Stomach (tissue), 9 donors: Measurements from ENCODE around the gene MYO1E. TPM values are rescaled to one million over a fixed set of nuclear protein-coding genes. Genes with fewer than 3 reads are reported as not detected.

ENCODE experiments used
- DNase-seq, 2 donors: peaks; one replicate each; pipeline versions ENCODE4 v3.0.0 to v3.0.0-alpha.2; 2013 to 2019
- H3K27ac ChIP-seq, 5 donors: fragments of 200-600 bp in 4 of 5; sonication (generic) in 4 of 5; one replicate each; pipeline ENCODE4 v1.5.1; 2013 to 2019; ENCODE audit warnings: mild to moderate bottlenecking in 1 of 5, moderate library complexity in 1 of 5
- H3K27me3 ChIP-seq, 3 donors: fragments of 200-600 bp; sonication (generic); one replicate each; pipeline ENCODE4 v1.5.1; 2017 to 2019; ENCODE audit warnings: mixed run types in 1 of 3
- H3K36me3 ChIP-seq, 4 donors: fragments of 200-600 bp; sonication (generic); 1 replicate in 3 of 4; 2 replicates in 1 of 4; pipeline ENCODE4 v1.5.1; 2016 to 2019
- H3K4me1 ChIP-seq, 4 donors: fragments of 200-600 bp; sonication (generic); one replicate each; pipeline ENCODE4 v1.5.1; 2016 to 2019
- H3K4me3 ChIP-seq, 4 donors: fragments of 200-600 bp; sonication (generic) in 3 of 4; one replicate each; pipeline ENCODE4 v1.5.1; 2016 to 2019; ENCODE audit warnings: mild to moderate bottlenecking in 1 of 4
- H3K9me3 ChIP-seq, 4 donors: fragments of 200-600 bp; sonication (generic); one replicate each; pipeline ENCODE4 v1.5.1; 2016 to 2019
- CTCF ChIP-seq, 7 experiments: fragments of 450-650 bp in 4 of 7; fragments of 200-600 bp in 3 of 7; sonication (generic) in 3 of 7; IDR thresholded peaks; one replicate each; pipeline ENCODE4 v1.5.1; 2016 to 2019; ENCODE audit warnings: antibody characterized with exemption in 7 of 7, control low read depth in 2 of 7, mild to moderate bottlenecking in 1 of 7
- EP300 ChIP-seq: sonication (generic); formaldehyde crosslinking; IDR thresholded peaks from one replicate; pipeline ENCODE4 v1.6.1; 2017; ENCODE audit warnings: antibody characterized with exemption
- POLR2A ChIP-seq, 4 donors: fragments of 450-650 bp; IDR thresholded peaks; one replicate each; pipeline ENCODE4 v1.6.1; 2016; ENCODE audit warnings: antibody characterized with exemption in 4 of 4, control low read depth in 2 of 4, mild to moderate bottlenecking in 1 of 4, moderate library complexity in 1 of 4
- POLR2AphosphoS5 ChIP-seq, 3 donors: sonication (generic); formaldehyde crosslinking; IDR thresholded peaks; one replicate each; pipeline ENCODE4 v1.6.1; 2016; ENCODE audit warnings: antibody characterized with exemption in 3 of 3
- WGBS, 5 donors: extraction: QIAGEN DNeasy Blood & Tissue Kit in 3 of 5; methylation state at CpG; one replicate each; pipeline versions ENCODE4 v1.1.5 to v1.1.7; 2013 to 2018; 5-methylcytosine and 5-hydroxymethylcytosine counted together
- intact Hi-C: fragments of 100-400 bp; cut with DNase I; formaldehyde crosslinking; loops from one replicate; pipeline ENCODE4 v1.15.1; 2023; ENCODE audit warnings: low total_unique reads
- polyA plus RNA-seq, 3 donors: library from polyadenylated mRNA; stranded (reverse); fragments of 200-250 nt; gene quantifications; one replicate each; pipeline ENCODE4 v1.2.3, GENCODE V29; 2013
- total RNA-seq, 5 donors: library from RNA; depleted of rRNA; stranded (reverse); fragments of >200 nt; gene quantifications; one replicate each; pipeline versions ENCODE4 v1.1.0 to v1.2.3, GENCODE V29; 2014 to 2016
- donor health status: healthy with polysubstance abuse.
- donor health status: Bipolar disorder and iron deficiency.
- donor health status: healthy.

The MYO1E gene
- total and polyA plus RNA-seq, 8 donors, result 15.1 to 380 (median 46.3) TPM

- TF ChIP-seq POLR2A (IDR thresholded peaks at IDR 0.05) (no peak), POLR2AphosphoS5 (IDR thresholded peaks at IDR 0.05) (no peak), CTCF (IDR thresholded peaks at IDR 0.05) (no peak), EP300 (no peak)
- Histone ChIP-seq H3K4me3 (no peak overlapping the region), H3K27ac (no peak overlapping the region), H3K9me3 (no peaks in the 10 kb centered on the region), H3K27me3 (no peaks in the 10 kb centered on the region), H3K4me1 (peaks cover 0 to 21% (median 11%) of the 10 kb centered on the region in 4 donors), H3K36me3 (no peaks in the 10 kb centered on the region)
- intact Hi-C loops, result no loop called here
- no peak for DNase-seq
- 91 to 97% (median 94%) methylated on average over 7 of the region's 7 CpGs for WGBS, 5 donors
Observed at GRCh38 chr15:59355730-59356129, 16.9 kb downstream of the MYO1E start.

DNA sequence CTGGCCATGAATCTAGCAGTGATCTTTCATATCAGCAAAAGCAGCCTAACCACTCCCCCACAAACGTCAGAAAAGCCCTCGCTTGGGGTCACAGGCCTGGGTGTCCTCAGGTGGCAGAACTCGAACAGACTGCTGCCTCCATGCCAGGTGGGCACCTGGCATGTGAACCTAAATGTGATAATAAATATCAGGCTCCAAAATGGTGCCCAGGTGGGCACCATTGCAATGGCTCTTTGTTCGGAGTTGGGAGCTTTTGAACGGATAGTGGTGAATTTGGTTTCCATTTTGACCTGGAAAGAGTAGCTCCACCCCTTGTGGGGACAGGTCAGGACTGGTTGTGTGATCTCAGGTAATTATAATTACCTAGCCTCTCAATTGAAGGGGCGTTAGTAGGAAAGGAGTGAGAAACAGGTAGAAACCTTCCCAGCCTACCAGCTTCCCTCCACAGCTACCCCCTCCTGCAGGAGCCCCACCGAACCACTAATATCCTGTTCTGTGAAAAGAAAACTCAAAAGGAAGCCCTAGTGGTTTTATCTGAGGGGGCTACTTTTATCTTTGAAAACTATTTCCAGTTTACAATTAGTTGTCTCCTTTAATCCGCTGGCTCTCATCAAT lies 18.1 kb downstream of the MYO1E start:
- no peaks in the 10 kb centered on the region for H3K36me3 ChIP-seq
- no peak overlapping the region for H3K4me3 ChIP-seq
- intact Hi-C loops, result no loop called here
- WGBS, 5 donors, result 59 to 75% (median 70%) methylated on average over 8 of the region's 8 CpGs
- H3K9me3 ChIP-seq, result no peaks in the 10 kb centered on the region
- no peak overlapping the region for H3K27ac ChIP-seq
- TF ChIP-seq POLR2A (IDR thresholded peaks at IDR 0.05), result no peak
- TF ChIP-seq EP300, result no peak
- TF ChIP-seq CTCF (IDR thresholded peaks at IDR 0.05), result no peak
- TF ChIP-seq POLR2AphosphoS5 (IDR thresholded peaks at IDR 0.05), result no peak
- peaks cover 0 to 32% (median 14%) of the 10 kb centered on the region in 4 donors for H3K4me1 ChIP-seq
- no peaks in the 10 kb centered on the region for H3K27me3 ChIP-seq
- no peak for DNase-seq

DNA sequence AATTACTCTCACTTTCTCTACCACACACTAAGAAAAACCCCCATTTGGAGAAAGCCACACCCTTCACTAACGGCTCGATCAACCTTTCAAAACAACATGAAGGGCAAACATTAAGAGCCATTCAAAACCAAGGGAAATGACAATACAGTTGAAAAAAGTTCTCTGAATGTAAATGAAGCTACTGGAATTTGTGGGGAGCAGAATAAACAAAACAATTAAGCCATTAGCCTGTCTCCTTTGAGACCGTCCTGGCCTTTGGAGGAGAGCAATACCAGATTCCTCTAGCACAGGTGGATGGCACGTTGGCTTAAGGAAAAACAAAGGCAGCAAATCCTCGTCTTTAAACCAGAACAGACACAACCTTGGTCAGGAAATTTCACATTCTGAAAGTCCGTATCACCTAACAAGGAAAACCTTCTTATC lies 18.7 kb downstream of the MYO1E start:
- Histone ChIP-seq H3K4me3 (no peak overlapping the region), H3K4me1 (peaks cover 0 to 33% (median 15%) of the 10 kb centered on the region in 4 donors), H3K27me3 (no peaks in the 10 kb centered on the region), H3K36me3 (no peaks in the 10 kb centered on the region), H3K9me3 (no peaks in the 10 kb centered on the region), H3K27ac (no peak overlapping the region)
- DNase-seq, result no peak
- WGBS, 5 donors, result 58 to 74% (median 66%) methylated on average over 6 of the region's 6 CpGs
- TF ChIP-seq POLR2AphosphoS5 (IDR thresholded peaks at IDR 0.05) (no peak), POLR2A (IDR thresholded peaks at IDR 0.05) (no peak), EP300 (no peak), CTCF (IDR thresholded peaks at IDR 0.05) (no peak)
- intact Hi-C loops, result no loop called here

GRCh38 chr15:59352683-59353082 lies 20.0 kb downstream of the MYO1E start:
- Histone ChIP-seq H3K4me3 (no peak overlapping the region), H3K36me3 (no peaks in the 10 kb centered on the region), H3K27me3 (no peaks in the 10 kb centered on the region), H3K4me1 (peaks cover 0 to 33% (median 15%) of the 10 kb centered on the region in 4 donors), H3K9me3 (no peaks in the 10 kb centered on the region), H3K27ac (no peak overlapping the region)
- no peak for DNase-seq
- no peak for TF ChIP-seq POLR2AphosphoS5 (IDR thresholded peaks at IDR 0.05)
- no peak for TF ChIP-seq POLR2A (IDR thresholded peaks at IDR 0.05)
- TF ChIP-seq CTCF (IDR thresholded peaks at IDR 0.05), result no peak
- TF ChIP-seq EP300, result no peak
- intact Hi-C loops, result no loop called here
- whole genome bisulfite sequencing, 5 donors, result 42 to 56% (median 47%) methylated on average over 7 of the region's 7 CpGs
